RWPE2 (cell line): ENCODE measurements around the gene NRP2.

Experiments
- ATAC-seq: fragments of 200-7000 bp; cut with Tn5 transposase; 3 replicates; pipeline ENCODE4 v1.9.1; 2021; ENCODE audit warnings: low read depth
- DNase-seq: peaks from one replicate; pipeline ENCODE4 v3.0.0-alpha.2; 2020; ENCODE audit warnings: low spot score
- H3K27ac ChIP-seq: fragments of 450-650 bp; 2 replicates; pipeline ENCODE4 v1.5.1; 2017; ENCODE audit warnings: mild to moderate bottlenecking; ENCODE audit not compliant: poor library complexity, severe bottlenecking
- H3K27me3 ChIP-seq: fragments of 250-450 bp; sonication (Bioruptor Pico); 2 replicates; pipeline ENCODE4 v1.5.1; 2021; ENCODE audit warnings: mild to moderate bottlenecking, moderate library complexity; ENCODE audit not compliant: insufficient read depth, poor library complexity, severe bottlenecking
- H3K36me3 ChIP-seq: fragments of 250-450 bp; sonication (Bioruptor Pico); 2 replicates; pipeline ENCODE4 v1.5.1; 2020; ENCODE audit warnings: low read depth, mild to moderate bottlenecking, moderate library complexity
- H3K4me1 ChIP-seq: fragments of 250-450 bp; sonication (Bioruptor Pico); 2 replicates; pipeline ENCODE4 v1.5.1; 2021; ENCODE audit warnings: mild to moderate bottlenecking, moderate library complexity; ENCODE audit not compliant: insufficient read depth, poor library complexity, severe bottlenecking
- H3K4me3 ChIP-seq: fragments of 250-450 bp; sonication (Bioruptor Pico); 2 replicates; pipeline ENCODE4 v1.5.1; 2021; ENCODE audit warnings: mild to moderate bottlenecking, moderate library complexity; ENCODE audit not compliant: severe bottlenecking
- H3K9me3 ChIP-seq: fragments of 250-450 bp; sonication (Bioruptor Pico); 2 replicates; pipeline ENCODE4 v1.5.1; 2021; ENCODE audit warnings: mild to moderate bottlenecking, moderate library complexity; ENCODE audit not compliant: severe bottlenecking
- CTCF ChIP-seq: fragments of 450-650 bp; IDR thresholded peaks from one replicate; pipeline ENCODE4 v1.5.1; 2017; ENCODE audit warnings: mild to moderate bottlenecking, moderate library complexity; ENCODE audit not compliant: poor library complexity, severe bottlenecking

The NRP2 gene

GRCh38 chr2:205700331-205701132, 18.2 kb downstream of the NRP2 start:
- no peaks in the 10 kb centered on the region for H3K9me3 ChIP-seq
- no peak for DNase-seq
- H3K27me3 ChIP-seq = no peaks in the 10 kb centered on the region
- H3K4me3 ChIP-seq = no peak overlapping the region
- peak; percentile 70 for ATAC-seq
- H3K27ac ChIP-seq = peak overlapping the region; percentile 83
- no peak for TF ChIP-seq CTCF
- H3K36me3 ChIP-seq = 0 out of 2 replicates have a peak, but pooled peaks cover 13% of the 10 kb centered on the region
- peaks cover 22% of the 10 kb centered on the region for H3K4me1 ChIP-seq

DNA sequence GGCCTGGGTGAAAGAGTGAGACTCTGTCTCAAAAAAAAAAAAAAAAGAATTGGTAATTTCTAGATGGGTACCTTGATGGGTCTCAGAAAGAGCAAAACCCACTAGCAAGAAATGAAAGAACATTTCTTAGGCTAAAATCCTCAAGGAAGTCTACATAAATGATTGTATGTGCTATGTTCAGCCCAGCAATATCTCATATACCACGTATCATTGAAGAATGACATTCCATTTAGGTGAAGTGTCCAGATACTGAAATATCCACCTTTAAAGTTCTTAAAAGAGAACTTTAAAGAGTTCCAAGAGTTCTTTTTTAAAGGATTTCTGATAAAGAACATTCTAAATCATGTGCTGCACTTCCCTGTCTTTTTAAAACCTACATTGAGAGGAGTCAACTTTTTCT, 19.2 kb downstream of the NRP2 start:
- no peaks in the 10 kb centered on the region for H3K9me3 ChIP-seq
- H3K27ac ChIP-seq = peak overlapping the region; percentile 83
- 0 out of 2 replicates have a peak, but pooled peaks cover 13% of the 10 kb centered on the region for H3K36me3 ChIP-seq
- no peak for DNase-seq
- no peaks in the 10 kb centered on the region for H3K27me3 ChIP-seq
- peak; percentile 78; the same call in 2 of the 3 replicates for ATAC-seq
- no peak for TF ChIP-seq CTCF
- peaks cover 23% of the 10 kb centered on the region for H3K4me1 ChIP-seq
- no peak overlapping the region for H3K4me3 ChIP-seq

- TF ChIP-seq CTCF = no peak
- Histone ChIP-seq H3K4me1 (peaks cover 30% of the 10 kb centered on the region), H3K36me3 (0 out of 2 replicates have a peak, but pooled peaks cover 11% of the 10 kb centered on the region), H3K4me3 (no peak overlapping the region), H3K27me3 (no peaks in the 10 kb centered on the region), H3K9me3 (no peaks in the 10 kb centered on the region), H3K27ac (peak overlapping the region; percentile 83)
- DNase-seq = no peak
- peak; percentile 62 for ATAC-seq
These were observed 20.3 kb downstream of the NRP2 start for GRCh38 chr2:205702576-205702975.

DNA sequence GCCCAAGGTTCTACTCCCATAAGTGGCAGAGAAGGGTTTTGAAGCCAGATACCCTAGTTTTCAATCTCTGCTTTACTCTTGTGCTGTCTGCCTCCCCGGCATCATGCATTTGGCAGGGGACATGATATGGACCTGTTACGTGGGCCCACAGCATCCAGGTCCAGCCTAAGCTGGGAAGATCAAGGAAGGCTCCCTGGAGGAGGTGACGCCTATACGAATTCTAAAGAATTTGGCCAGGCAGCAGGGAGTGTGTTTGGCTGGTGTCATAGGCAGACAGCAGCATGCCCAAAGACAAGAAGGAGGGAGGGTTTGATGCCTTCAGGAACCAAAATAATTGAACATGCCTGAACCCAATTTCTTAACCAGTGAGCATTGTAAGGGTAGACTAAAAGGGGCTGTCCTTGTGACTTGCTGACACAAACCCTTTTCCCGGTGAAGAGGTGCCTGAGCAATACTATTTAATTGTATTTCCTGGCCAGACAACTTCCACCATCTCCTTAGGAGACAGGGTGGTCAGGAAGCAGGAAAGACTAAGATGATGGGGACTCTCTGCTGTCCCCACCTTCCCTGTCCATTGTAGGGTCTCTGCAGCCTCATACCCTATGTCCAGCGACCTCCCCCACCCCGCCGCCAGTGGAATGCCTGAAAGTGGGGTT, 21.3 kb downstream of the NRP2 start:
- peaks cover 30% of the 10 kb centered on the region for H3K4me1 ChIP-seq
- H3K27me3 ChIP-seq = no peaks in the 10 kb centered on the region
- DNase-seq (no peak), ATAC-seq (no peak)
- H3K36me3 ChIP-seq = 0 out of 2 replicates have a peak, but pooled peaks cover 6% of the 10 kb centered on the region
- no peak overlapping the region for H3K4me3 ChIP-seq
- TF ChIP-seq CTCF = no peak
- no peaks in the 10 kb centered on the region for H3K9me3 ChIP-seq
- H3K27ac ChIP-seq = no peak overlapping the region
